ENCODE results near the gene DAP.

Gene DAP

DNA sequence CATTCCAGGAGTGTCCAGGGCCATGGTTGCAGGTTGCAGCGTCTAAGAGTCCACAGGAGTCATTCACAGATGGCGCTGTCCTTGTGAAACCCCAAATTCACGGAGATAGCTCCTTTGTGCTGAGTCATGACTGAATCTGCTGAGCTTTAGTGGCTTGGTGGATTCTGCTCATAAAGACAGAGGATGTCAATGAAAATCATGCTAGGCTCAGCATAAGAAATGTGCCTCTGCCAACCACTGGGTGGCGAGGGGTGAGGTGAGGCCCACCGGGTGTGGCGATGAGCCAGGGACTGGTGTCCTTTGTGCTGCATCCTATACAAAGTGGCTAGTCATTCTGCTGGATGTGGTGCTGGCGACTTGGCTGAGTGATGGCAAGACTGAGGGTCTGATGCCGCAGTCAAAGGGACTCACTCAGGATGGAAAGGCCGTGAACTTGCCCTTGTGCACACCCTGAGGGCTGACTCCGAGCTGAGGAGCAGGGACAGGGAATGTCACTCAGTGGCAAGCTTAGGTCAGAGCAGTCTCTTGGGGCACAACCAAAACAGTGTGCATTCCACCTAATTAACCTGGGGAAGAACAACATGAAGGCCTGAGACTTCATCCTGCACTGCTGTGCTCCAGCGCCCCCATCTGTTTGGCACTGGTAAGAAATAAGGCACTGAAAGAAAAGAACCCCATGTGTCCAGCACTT lies 71.5 kb downstream of the DAP start:
- DNase-seq (ENCODE audit: low read depth) = no peak

- no peak for DNase-seq (ENCODE audit: low read depth)
These were observed 72.3 kb downstream of the DAP start for GRCh38 chr5:10688651-10689171.

GRCh38 chr5:10686890-10687289 lies 74.1 kb downstream of the DAP start:
- DNase-seq (ENCODE audit: low read depth) = no peak

GRCh38 chr5:10685115-10685521 lies 75.9 kb downstream of the DAP start:
- no peak for DNase-seq (ENCODE audit: low read depth)

- DNase-seq (ENCODE audit: low read depth) = no peak
These were observed 76.5 kb downstream of the DAP start for GRCh38 chr5:10684303-10685086.

DNA sequence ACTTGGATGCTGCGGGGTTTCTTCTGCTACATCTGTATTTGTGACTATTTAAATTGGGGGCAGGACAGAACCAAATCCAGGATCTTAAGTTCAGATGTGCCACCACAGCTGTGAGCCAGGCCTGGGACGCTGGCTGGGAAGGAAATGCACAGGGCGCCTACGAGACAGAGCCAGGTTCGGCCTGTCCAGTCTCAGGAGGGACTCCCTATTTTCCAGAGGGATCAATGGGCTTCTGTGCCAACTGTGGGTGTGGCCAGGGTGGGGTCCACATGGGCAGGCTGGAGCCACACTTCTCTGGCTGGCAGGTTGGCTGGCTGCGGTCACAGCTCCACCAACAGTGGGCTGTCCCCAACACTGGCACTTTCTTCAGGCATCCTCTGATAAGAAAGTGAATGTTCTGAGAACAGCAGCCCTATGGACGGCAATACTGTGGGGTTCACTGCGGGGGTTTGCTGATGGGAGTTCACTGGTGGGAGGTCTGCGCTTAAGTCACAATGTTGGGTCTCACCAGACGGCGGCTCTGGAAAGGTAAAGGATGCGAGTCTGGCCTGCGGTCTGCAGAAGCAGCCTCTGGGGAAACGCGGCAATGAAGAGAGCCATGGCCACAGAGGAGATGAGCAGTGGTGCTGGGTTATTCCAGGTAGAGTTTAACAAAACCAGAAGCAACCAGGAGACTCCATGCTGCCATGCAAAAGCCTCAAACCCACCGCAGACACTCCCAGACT lies 78.1 kb downstream of the DAP start:
- no peak for DNase-seq (ENCODE audit: low read depth)

- no peak for DNase-seq (ENCODE audit: low read depth)
These were observed 79.0 kb downstream of the DAP start for GRCh38 chr5:10681731-10682679.

DNA sequence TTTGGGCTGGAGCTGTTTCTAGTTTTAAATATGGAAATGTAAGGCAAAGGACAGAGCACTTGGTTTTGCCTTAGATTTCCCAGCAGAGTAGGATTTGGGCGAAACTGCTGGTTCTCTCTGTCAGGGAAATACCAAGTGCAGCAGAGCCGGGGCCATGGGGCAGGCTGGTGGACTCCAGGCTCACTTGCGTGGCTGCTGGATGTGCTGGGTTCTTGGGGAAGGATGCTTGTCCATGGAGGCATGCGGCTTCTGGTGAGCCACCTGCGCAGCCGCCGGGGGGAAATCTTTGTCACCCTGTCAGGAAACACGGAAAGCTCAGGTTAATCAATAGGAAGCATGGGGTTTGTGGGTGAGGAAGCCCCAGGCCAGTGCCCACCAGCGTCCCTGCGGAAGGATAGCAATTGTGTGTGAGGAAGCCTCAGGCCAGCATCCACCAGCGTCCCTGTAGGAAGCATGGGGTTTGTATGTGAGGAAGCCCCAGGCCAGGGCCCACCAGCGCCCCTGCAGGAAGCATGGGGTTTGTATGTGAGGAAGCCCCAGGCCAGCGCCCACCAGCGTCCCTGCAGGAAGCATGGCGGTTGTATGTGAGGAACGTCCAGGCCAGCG lies 80.1 kb downstream of the DAP start:
- no peak for DNase-seq (ENCODE audit: low read depth)

DNA sequence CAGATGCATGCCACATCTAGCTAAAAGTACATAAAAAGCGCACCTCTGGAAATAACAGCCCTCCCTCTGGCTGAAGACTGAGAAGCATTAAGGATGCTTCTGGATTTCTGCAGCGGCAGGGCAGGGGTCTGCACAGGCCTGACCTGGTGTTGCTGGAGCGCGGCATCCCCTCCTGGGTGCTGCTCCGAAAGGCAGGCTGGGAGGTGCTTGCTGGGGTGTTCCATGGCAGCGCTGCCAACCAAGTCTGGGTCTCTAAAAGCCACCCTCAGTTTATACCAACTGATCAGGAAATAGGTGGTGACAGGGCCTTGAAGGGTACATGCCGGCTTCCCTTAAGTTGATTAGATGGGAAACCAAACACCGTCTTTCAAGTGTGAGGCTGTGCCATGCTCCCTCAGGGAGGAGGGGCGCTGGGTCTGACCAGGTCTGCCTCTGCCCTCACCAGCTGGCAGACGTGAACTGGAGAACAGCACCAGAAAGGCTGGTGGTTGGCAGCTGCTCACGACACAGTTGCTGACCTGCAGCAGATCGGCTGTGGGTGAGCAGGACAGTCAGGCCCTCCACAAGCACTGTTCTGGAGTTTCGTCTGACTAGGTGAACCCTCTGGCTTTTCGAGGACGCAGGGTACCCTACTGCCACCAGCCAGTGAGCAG lies 81.6 kb downstream of the DAP start:
- DNase-seq (ENCODE audit: low read depth) = no peak

- no peak for DNase-seq (ENCODE audit: low read depth)
These were observed 82.8 kb downstream of the DAP start for GRCh38 chr5:10678244-10678643.

GRCh38 chr5:10677533-10677932 lies 83.5 kb downstream of the DAP start:
- no peak for DNase-seq (ENCODE audit: low read depth)

DNA sequence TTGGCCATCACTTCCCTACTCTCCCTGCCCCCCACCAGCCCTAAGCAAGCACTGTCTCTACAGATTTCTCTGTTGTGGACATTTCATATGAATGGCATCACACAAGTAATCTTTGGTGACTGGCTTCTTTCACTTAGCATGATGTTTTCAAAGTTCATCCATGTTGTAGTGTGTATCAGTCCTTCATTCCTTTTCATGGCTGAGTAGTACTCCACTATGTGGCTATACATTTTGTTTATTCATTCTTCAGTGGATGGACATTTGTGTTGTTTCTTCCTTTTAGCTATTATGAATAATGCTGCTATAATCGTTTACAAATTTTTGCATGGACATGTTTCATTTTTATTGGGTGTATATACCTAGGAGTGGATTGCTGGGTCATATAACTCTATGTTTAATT lies 84.1 kb downstream of the DAP start:
- no peak for DNase-seq (ENCODE audit: low read depth)

DNA sequence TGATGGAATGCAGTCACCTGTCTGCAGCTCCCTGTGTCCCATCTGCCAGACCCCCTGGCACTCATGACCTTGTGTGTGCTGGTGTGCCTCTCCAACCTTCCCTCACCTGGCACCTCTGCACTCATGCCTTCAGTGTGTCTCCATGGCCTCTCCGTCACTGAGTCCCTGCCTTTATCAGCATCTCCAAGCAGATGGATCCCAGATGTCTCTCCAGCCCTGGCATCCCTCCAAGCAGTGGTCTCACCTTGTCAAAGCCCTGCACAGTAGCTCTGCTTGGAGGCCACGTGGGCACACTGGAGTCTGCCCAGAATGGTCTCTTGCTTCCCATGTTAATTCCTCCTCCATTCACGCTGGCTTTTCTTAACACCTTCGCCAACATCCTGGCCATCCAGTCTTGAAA lies 84.8 kb downstream of the DAP start:
- no peak for DNase-seq (ENCODE audit: low read depth)

DNA sequence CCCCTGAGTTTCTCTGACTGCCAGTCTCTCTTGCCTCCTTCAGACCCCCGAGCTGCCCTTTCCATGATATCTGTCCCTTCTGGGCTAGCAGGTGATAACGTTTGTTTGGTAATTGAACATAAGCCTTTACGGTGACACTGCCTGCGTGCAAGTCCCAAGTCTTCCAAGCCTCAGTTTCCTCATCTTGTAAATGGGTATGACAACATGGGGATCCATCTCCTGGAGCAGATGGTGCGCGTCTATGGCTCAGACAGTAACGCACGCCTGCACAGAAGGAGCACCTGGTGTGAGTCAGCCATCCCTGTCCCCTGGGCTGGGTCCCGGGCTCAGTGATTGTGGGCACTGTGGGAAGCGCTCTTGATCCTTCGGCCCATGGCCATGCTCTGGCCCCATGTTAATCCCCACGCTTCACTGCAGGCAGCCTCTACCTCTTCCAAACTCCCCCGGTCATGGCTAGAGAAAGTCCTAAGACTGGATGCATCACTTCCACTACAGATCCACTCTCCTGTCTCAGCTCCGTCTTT lies 85.8 kb downstream of the DAP start:
- DNase-seq (ENCODE audit: low read depth) = no peak

GRCh38 chr5:10674582-10674981 lies 86.5 kb downstream of the DAP start:
- DNase-seq (ENCODE audit: low read depth) = no peak

DNA sequence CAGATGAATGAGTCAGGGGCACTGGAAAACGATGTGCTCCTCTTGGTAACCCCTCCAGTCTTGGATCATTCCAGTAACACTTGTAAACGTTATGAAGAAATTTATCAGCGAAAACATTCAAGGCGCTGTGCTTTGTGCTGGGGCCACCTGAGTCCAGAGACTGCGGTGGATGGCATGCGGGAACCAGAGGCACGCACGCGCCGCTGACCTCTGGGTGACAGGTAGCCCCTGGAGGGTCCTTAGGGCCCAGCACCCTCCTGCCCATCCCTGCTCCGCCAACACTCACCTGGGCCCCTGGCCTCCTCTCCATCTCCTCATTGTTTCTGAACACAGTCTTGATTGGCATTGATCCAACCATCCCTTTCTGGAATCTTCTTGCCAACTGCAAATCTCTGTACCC lies 86.9 kb downstream of the DAP start:
- DNase-seq (ENCODE audit: low read depth) = no peak

GRCh38 chr5:10673407-10673806 lies 87.6 kb downstream of the DAP start:
- DNase-seq (ENCODE audit: low read depth) = no peak

GRCh38 chr5:10673017-10673389 lies 88.0 kb downstream of the DAP start:
- no peak for DNase-seq (ENCODE audit: low read depth)

DNA sequence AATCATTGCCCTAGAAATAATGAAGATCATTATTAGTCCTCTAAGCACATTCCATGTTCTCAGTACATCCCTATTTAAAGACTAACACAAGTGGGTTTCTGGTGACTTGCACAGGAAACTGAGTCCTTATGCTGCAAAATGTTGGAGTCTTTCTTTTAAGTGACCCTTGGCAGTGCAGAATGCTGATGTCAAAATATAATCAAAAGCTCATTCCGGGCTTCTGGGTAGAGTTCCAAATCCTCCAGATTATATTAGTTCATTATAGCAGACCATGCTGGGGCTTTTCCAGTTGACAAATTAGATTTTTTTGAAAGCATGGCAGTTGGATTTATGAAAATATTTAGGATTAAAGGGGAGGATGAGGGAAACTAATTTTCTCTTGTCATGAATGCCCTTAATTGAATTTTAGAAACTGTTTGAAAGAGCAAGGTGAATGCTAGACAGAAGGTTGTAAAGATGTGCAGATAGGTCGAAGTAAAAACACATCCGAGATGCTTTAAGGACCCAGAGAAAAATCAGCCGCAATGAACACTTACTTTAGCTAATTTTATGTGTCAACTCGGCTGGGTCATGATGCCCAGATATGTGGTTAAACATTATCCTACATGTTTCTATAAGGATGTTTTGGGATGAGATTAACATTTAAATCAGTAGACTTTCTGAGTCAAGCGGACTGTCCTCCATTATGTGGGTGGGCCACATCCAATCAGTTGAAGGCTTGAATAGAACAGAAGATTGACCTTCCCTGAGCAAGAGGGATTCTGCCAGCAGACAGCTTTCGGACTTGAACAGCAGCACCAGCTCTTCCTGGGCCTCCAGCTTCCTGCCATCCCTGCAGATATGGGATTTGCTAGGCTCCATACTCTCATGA lies 88.7 kb downstream of the DAP start:
- DNase-seq (ENCODE audit: low read depth) = no peak
